Head of caudate nucleus (tissue), 42 donors: ENCODE results near the gene SIGLEC14.
"Not testable (repeated sequence)": the region's sequence is repeated elsewhere in the genome, so short reads cannot be mapped to it uniquely, and the experiment has no call there.

Experiments used
- DNase-seq, 42 donors: peaks; one replicate each; pipeline versions ENCODE4 v3.0.0 to v3.0.0-alpha.2; 2020 to 2021; ENCODE audit warnings: mixed read lengths in 7 of 42
- intact Hi-C: fragments of 100-400 bp; cut with DNase I; formaldehyde crosslinking; loops from one replicate; pipeline ENCODE4 v1.15.0; 2022

The SIGLEC14 gene, protein sequence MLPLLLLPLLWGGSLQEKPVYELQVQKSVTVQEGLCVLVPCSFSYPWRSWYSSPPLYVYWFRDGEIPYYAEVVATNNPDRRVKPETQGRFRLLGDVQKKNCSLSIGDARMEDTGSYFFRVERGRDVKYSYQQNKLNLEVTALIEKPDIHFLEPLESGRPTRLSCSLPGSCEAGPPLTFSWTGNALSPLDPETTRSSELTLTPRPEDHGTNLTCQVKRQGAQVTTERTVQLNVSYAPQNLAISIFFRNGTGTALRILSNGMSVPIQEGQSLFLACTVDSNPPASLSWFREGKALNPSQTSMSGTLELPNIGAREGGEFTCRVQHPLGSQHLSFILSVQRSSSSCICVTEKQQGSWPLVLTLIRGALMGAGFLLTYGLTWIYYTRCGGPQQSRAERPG

DNA sequence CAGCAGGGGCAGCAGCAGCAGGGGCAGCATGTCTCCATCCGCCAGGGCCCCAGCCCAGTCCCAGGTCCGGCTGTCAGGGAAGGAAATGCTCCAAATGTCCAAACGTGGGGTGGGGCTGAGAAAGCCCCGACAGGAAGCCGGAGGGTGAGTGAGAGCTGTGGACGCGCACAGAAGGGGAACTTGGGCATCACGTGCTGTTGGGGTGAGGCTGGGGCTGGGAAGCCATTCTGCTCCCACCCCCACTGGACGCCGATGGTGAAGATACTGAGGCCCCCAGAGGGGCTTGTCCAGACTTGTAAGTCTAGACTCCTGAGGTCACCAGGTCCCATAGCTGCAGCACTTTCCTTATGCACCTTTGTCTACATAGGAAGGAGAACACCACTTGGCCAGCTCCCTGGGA lies at the start of gene SIGLEC14:
Gene SIGLEC14, minus strand, starts transcription at position 96 of the 400 bp plus-strand sequence. Its CDS starts 66 bp downstream, at position 30.
- DNase-seq, intact Hi-C loops: not testable (repeated sequence)

DNA sequence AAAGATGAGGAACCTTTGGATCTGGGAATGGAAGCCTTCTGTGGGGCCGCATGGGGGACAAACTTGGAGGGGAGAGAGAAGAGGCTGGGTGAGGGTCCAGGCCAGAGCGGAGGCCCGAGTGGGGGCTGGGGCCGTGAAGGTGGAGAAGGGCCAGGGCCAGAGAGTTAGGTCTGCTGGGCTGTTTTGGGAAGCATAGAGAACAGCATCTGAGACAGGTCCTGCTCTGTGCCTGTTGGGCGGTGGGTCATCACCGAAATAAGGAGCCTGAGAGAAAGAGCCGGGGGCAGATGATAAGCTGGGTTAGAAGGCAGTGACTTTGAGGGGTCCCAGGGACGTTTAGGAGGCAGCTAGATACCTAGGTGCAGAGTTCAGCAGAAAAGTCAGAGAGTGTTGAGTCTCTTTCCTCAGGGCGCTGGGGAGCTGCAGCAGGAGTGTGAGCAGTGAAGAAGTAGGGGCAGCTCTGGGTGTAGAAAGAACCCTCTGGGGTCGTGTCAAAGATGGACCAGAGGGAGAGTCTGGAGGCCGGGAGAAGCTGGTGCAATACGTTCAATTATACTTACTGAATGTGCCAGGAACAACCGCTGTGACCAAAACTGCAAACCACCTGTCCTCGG lies 49.2 kb upstream of the SIGLEC14 start:
- peak in 3 of 42 donors; percentile 9 to 28 (median 13) for DNase-seq

DNA sequence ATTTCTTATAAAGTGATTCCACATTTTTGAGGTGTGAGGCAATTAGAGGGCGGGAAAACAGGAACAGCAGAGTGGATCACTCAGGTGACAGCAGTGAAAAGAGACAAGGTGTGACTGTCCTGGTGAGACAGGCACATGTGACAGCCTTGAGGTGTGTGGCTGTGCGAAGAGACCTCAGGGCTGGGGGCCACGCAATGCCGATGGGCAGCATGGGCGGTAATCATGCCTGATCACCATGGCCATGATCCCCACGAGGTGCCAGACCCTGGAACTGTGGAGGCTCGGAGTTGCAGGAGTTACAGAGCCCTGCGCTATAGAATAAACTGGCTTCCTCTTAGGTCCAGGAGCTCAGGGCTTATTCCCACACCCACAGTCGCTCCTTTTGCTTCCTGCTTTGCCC lies 48.5 kb upstream of the SIGLEC14 start:
- intact Hi-C loops: no loop called here
- DNase-seq: peak in 1 of 42 donors; percentile 2

More for the DNA sequence above, 49.2 kb upstream of the SIGLEC14 start:
- intact Hi-C loops: no loop called here

DNA sequence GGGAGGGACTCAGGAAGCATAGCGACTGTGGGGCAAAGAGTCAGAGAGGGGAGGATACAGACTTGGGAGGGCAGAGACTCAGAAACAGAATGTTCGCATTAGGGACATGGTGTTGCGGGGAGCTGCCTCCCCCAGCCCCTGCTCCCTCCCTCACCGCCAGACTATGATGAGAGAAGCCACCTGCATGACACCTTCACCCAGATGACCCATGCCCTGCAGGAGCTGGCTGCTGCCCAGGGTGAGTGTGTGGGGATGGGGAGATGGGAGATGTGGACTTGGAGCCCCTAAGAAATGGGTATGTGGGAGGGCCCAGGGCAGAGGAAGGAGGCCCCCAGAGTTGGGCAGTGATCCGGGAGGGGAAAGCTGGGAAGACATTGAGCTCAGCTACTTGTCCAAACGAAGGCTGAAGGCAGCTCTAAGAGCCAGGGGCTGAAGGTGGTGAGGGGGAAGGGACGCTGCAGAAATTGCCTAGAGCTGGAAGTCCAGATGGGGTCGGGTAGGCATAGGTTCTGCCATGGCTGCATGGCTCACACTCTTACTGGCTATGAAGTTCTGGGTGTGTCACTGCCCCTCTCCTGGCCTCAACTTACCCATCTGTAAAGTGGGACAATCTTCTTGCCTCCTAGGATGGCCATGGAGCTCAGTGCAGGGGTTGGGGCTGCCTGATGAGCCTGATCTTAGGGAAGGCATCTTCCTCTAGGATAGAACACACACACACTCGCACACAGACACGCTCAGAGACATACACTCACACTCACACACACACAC lies 47.9 kb upstream of the SIGLEC14 start:
- intact Hi-C loops: no loop called here
- DNase-seq: peak in 1 of 42 donors; percentile 24

DNA sequence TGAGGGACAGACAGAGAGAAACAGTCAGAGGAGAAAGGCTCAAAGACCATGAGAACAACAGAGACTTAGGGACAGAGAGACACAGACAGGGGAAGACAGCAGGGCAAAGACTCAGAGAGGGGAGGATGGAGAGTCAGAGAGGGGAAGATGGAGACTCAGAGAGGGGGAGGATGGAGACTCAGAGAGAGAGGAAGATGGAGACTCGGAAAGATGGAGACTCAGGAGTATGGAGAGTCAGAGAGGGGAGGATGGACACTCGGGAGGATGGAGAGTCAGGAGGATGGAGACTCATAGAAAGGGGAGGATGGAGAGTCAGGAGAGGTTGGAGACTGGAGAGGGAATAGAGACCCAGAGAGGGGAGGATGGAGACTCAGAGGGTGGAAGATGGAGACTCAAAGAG lies 47.2 kb upstream of the SIGLEC14 start:
- intact Hi-C loops: no loop called here
- peak in 1 of 42 donors; percentile 20 for DNase-seq

DNA sequence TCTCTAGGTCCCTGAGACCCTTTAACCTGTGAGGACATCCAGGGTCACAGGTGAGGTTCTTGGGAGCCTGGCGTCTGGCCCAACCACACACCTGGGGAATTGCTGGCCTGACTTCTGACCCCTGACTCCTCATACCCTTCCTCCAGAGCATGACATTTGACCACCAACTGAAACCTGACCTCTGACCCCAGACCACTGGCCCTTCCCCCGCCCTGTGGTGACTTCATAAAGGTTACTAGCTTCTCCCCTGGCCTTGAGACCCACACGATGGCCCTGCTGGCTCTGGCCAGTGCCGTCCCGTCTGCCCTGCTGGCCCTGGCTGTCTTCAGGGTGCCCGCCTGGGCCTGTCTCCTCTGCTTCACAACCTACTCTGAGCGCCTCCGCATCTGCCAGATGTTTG lies 46.6 kb upstream of the SIGLEC14 start, which contains the start of gene SPACA6:
Gene SPACA6, plus strand, starts transcription at position 71 of the 400 bp plus-strand sequence. Its CDS starts 197 bp downstream, at position 268.
- peak in 1 of 42 donors; percentile 26 for DNase-seq
- intact Hi-C loops: no loop called here

DNA sequence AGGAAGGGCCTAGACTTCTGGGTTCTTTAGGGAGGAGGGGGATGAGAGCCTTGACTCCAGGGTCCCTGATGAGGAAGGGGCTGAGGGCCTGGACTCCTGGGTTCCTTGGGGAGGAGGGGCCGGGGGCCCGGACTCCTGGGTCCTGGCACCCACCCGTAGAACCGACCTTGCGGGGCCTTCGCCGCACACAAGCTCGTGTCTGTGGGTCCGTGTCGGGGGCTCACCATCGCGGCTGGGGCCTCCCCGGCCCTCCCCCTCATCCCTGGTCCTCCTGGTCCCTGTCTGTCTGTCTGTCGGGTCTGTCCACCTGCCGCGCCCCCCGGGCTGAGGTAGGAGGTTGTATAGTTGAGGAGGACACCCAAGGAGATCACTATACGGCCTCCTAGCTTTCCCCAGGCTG lies 45.8 kb upstream of the SIGLEC14 start:
- peak in 1 of 42 donors; percentile 28 for DNase-seq
- intact Hi-C loops: no loop called here

DNA sequence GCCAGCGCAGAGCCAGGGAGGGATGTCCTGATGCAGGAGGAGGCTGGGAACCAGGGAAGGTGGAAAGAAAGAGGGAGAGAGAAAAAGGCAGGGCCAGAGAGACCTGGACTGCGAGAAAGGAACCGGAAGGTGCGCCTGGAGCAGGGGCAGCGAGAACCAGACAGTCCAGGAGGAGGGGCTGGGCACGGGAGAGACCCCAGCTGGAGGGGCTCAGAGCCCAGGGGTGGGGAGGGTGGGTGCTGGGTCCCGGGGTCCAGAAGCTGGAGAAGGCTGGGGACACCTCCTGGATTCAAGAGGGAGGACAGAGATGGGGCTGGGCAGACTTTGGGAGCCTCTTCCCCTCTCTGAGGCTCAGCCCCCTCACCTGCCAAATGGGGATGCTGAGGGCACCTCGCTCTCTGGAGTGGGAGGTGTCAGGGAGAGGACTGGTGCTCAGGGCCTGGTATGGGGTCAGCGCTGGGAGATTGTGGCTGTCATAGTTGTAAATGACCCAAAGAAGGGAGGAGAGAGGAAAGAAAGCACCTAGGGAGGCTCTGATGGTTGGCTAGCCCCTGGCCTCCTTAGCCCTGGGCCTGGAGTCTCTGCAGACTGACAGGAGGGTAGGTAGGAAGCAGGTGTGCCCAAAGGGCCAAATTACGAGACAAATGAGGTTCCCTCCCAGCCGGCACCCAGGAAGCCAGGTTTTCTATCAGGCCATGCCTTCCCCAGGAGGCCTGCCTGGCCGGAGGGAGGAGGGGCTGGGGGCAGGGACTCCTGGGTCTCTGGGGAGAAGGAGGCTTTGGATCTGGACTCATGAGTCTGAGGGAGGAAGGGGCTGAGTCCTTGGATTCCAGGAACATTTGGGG lies 45.2 kb upstream of the SIGLEC14 start:
- DNase-seq: peak in 1 of 42 donors; percentile 38
- intact Hi-C loops: no loop called here

DNA sequence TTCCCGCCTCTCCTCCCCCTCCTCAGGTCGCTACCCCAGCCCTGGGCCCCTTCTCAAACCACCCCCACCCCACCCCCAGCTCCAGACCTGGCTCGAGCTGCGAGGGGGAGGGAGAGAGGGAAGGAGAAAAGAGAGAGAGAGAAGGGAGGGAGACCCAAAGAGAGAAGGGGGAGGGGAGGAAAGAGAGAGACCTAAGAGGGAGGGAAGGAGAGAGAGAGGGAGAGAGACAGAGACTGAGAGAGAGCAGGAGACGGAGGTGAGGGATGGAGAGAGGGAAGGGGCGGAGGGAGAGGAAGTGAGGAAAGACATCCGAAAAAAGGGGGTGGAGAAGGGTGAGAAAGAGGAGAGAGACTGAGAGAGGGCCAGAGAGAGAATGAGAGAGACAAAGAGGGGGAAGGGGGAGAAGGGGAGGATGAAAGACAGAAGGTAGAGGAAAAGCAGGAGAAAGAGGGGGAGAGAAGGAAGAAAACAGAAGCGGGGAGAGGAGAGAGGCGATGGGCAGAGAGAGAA lies 44.5 kb upstream of the SIGLEC14 start:
- intact Hi-C loops: no loop called here
- peak in 2 of 42 donors; percentile 17 to 23 for DNase-seq

DNA sequence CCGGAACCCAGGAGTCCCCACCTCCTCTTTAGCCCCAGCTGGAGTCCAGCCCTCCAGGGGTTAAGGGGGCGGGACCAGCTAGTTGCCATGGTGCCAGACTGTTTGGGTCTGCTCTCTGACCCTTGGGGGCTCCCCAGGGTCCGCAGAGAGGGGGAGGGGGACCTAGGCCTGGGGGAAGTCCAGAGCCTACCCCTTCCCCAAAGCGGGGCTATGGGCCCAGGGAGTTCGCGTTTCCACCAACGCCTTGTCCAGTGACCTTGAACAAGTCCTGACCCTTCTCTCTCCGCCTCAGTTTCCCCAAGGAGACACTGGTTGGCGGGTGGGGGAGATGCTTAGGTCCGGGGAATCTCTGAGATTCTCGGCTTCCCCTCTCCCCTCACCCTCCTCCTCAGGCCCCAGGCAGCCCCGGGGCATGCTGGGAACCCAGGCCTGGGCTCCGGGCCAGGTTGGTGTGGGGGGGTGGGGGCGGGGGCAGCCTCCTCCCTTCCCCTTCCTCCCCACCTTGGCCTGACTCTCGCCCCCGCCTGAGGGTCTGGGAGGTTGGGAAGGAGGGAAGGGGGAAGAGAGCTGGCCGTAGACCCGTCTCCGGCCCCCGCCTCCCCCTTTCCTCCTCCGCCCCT lies 43.9 kb upstream of the SIGLEC14 start:
- DNase-seq: peak; percentile 21 to 87 (median 70)
- intact Hi-C loops: no loop called here

DNA sequence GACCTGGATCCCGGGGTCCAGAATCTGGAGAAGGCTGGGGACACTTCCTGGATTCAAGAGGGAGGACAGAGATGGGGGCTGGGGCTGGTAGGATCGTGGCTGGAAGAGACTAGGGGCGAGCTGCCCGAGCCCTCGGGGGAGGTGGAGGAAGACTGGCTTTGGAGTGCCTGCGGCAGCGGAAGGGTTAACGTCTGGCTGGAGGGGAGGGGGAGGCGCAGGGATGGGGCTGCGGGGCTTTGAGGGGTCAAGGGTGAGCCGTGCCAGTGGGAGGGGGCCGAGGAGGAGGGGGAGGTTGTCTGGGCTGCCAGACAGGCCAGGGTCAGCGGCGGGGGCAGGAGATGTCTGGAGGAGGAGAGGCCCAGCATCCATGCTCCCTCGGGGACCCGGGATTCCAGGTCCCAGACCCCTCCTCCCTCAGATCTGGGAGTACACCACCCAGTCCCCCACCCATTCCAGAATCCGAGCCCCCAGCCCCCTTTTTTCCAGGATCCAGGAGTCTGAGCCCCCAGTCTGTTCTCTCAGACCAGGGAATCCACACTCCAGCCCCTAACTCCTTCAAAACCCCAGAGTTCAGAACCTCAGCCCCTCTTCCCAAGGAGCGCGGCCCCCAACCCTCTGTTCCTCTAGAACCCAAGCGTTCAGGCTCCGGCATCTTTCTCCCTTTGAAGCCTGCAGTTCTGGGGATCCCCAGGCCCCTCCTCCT lies 43.3 kb upstream of the SIGLEC14 start:
- intact Hi-C loops: no loop called here
- peak in 37 of 42 donors; percentile 25 to 77 (median 51) for DNase-seq

DNA sequence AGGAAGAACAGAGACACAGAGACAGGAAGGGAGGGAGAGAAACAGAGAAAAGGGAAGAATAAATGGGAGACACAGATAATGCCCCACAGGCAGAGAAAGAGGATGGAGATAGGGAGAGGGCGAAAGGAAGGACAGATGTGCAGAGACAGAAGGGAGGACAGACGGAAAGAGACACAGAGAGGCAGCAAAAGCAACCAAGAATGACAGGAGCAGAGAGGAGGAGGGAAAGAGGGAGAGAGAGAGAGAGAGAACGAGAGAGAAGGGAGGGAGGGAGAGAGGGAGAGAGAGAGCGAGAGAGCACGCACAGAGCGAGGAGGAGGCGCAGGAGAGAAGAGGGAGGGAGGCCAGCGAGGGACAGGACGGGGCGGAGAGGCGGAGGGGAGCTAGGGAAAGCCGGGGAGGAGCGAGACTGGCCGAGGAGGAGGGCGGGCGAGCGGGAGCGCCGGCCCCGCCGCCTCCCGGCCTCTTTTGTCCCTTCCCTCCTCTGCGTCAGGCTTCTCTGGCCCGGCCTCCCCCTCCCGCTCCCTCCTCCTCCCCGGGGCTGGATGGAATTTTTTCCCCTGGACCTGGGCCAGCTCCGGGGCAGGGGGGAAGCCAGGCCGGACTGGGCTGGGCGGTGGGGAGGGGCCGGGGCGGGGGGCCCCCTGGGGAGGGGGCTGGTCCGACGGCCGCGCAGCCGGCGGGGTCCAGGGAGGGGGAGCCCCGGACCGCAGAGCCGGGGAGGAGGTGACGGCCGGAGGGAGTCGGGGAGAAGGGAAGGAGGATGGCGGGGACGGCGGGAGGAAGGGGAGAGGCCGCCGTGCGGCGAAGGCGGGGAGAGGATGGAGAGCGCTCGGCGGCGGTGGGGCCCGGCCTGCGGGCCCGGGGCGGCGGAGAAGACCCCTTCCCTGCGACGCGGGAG lies 42.3 kb upstream of the SIGLEC14 start:
- intact Hi-C loops: no loop called here
- DNase-seq: peak; percentile 70 to 98 (median 91)

DNA sequence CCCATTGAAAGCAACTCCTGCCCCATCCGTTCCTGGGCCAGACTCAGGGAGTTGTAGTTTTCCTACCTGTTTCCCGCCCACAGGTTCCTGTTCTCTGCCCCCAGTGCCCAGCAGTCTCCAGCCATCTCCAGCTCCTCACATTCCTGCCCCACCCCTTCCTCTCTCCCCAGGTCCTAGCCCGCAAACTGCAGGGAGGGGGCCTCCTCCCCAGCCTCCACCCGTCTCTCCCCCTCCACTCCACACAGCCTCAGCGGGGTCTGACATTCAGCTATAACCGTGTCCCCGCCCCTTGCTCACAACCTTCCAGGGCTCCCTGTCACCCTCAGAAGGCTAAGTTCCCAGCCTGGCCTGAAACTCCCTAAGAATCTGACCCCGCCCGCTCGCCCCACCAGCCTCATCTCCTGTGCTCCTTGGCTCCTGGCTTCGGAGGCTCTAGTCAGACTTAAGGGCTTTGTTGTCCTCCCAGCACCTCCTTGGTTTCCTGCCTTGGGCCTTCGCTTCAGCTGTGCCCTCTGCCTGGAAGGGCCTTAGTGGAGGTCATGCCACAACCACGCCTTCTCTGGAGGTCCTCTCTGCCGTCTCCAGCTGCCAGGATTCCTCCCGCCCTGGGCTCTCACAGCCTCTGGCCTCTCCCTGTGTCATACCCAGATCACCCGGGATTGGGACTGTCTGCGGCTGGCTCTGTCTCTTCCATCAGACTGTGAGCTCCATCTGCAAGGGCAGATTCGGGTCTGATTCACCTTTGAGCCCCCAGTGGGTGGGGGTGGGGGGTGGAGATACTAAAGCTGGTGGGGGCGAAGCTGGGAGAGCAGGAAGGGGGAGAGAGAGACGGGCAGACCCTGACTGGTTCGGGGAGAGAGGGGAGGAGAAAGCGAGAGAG lies 41.4 kb upstream of the SIGLEC14 start:
- DNase-seq: peak in 41 of 42 donors; percentile 32 to 80 (median 54)
- intact Hi-C loops: no loop called here

DNA sequence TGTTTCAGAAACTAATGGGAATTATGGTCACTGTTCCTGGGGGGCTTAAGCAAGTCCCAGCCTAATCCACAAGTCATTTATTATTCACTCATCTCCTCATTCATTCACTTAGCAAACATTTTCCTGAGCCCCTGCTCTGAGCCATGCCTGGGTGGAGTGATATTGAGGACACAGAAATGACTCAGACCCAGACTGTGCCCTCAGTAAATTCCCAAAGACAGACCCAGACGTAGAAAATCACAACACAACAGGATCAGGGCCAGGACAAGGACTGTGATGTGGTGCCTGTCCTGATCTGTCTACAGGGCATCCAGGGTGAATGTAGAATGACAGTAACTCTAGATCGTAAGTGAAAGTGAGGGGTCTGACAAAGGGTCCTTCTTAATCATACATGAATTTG lies 39.5 kb upstream of the SIGLEC14 start:
- peak in 1 of 42 donors; percentile 14 for DNase-seq
- intact Hi-C loops: no loop called here

DNA sequence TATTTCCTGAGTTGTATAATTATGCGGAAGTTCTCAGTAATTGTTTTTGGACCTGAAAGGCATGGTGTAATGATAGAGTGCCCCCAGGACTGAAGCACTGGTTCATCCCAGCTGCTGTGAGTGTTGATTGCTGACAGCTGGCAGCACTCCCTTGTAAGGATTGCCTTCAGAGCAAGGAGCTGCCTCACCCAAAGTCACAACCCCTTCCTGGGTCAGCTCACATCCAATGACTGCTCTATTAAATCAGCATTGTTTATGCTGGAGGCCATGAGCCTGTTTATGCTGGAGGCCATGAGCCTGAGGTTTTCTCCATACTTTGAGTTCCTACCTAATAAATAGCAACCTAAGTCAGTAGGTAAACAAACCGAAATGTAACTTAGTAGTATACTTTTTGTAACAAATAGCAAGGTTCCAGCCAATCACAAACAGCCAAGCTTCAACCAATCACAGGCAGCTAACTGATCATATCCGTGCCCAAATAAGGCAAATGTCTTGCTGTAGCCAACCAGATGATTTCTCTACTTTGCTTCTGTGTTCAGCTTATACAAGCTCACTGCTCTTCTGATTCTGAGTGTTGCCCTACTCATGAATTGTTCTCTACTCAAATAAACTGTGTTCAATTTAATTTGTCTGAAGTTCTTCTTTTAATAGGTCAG lies 34.8 kb upstream of the SIGLEC14 start:
- peak in 1 of 42 donors; percentile 31 for DNase-seq
- intact Hi-C loops: no loop called here
